ENCODE measurements around the gene ZNF593OS. TPM values are rescaled to one million over a fixed set of nuclear protein-coding genes. Genes with fewer than 3 reads are reported as not detected.

Gene ZNF593OS
- polyA plus RNA-seq, 1 experiment, result not detected

DNA sequence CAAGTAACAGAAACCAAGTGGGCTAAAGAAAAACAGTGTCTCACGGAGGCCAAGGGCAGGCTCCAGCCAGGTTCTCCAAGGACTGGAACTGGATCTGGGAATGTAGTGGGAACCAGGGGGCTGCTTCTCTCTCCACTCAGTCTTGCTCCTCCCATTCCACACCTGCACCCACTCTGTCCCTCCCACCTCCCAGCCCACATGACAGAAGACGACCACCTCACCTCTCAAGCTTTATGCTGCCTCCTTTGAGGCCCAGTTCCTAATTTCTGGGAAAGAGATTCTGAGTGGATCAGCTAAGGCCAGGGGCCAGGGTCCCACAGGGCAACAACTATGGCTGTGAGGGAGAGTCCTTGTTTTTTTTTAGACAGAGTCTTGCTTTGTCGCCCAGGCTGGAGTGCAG, 43.6 kb upstream of the ZNF593OS start:
- no peaks in the 10 kb centered on the region for H3K36me3 ChIP-seq (ENCODE audit: control insufficient read depth, insufficient read depth, low read length)
- ChIA-PET CTCF (interaction anchor here (1.9 kb wide), 1 partner anchor 10 kb away, joined by 5 read pairs; no protein-coding TSS in a partner anchor), POLR2A (no interaction called here)
- H3K4me3 ChIP-seq (ENCODE audit: low read depth, low read length), result no peak overlapping the region
- peaks cover 7% of the 10 kb centered on the region for H3K27me3 ChIP-seq (ENCODE audit: control insufficient read depth, insufficient read depth, low read length)
- TF ChIP-seq, protein P1, sequence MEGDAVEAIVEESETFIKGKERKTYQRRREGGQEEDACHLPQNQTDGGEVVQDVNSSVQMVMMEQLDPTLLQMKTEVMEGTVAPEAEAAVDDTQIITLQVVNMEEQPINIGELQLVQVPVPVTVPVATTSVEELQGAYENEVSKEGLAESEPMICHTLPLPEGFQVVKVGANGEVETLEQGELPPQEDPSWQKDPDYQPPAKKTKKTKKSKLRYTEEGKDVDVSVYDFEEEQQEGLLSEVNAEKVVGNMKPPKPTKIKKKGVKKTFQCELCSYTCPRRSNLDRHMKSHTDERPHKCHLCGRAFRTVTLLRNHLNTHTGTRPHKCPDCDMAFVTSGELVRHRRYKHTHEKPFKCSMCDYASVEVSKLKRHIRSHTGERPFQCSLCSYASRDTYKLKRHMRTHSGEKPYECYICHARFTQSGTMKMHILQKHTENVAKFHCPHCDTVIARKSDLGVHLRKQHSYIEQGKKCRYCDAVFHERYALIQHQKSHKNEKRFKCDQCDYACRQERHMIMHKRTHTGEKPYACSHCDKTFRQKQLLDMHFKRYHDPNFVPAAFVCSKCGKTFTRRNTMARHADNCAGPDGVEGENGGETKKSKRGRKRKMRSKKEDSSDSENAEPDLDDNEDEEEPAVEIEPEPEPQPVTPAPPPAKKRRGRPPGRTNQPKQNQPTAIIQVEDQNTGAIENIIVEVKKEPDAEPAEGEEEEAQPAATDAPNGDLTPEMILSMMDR (IDR thresholded peaks at IDR 0.05; ENCODE audit: insufficient read depth, low read depth, low read length), result no peak
- DNase-seq (ENCODE audit: low read depth), result no peak

DNA sequence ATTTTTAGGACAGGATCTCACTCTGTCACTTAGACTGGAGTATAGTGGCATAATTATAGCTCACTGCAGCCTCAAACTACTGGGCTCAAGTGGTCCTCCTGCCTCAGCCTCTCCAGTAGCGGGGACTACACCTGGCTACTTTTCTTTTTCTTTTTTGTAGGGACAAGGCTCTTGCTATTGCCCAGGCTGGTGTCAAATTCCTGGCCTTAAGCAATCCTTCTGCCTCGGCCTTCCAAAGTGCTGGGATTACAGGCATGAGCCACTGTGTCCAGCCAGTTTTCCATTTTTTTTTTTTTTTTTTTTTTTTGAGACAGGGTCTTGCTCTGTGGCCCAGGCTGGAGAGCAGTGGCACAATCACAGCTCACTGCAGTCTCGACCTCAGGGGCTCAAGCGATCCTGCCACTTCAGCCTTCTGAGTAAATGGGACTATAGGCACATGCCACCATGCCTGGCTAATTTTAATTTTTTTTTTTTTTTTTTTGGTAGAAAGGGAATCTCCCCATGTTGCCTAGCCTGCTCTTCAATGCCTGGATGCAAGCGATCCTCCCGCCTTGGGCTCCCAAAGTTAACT, 41.8 kb upstream of the ZNF593OS start:
- TF ChIP-seq, protein P1 (IDR thresholded peaks at IDR 0.05; ENCODE audit: insufficient read depth, low read depth, low read length), result no peak

DNA sequence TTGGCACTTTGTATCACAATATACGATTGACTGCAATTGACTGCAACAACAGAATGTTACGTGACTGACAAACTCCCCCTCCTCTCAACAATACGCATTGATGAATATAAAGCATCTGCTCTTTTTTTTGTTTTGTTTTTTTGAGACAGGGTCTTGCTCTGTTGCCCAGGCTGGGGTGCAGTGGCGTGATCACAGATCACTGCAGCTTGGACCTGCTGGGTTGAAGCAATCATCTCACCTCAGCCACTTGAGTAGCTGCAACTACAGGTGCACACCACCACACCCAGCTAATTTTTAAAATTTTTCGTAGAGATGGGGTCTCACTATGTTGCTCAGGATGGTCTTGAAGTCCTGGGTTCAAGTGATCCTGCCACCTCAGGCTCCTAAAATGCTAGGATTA, 41.1 kb upstream of the ZNF593OS start:
- CTCF ChIA-PET, result interaction anchor here (1.0 to 1.3 kb wide), 3 partner anchors 9 to 22 kb away, joined by 3 to 5 read pairs (median 5); partner anchors contain the start of gene CEP85

More for the DNA sequence above, 41.8 kb upstream of the ZNF593OS start:
- Histone ChIP-seq H3K4me3 (ENCODE audit: low read depth, low read length) (no peak overlapping the region), H3K27me3 (ENCODE audit: control insufficient read depth, insufficient read depth, low read length) (peaks cover 7% of the 10 kb centered on the region), H3K36me3 (ENCODE audit: control insufficient read depth, insufficient read depth, low read length) (no peaks in the 10 kb centered on the region)
- CTCF ChIA-PET, result interaction anchor here (1.1 to 1.3 kb wide), 2 partner anchors 10 to 21 kb away, joined by 5 read pairs; partner anchors contain the start of gene CEP85
- POLR2A ChIA-PET, result no interaction called here
- no peak for DNase-seq (ENCODE audit: low read depth)

DNA sequence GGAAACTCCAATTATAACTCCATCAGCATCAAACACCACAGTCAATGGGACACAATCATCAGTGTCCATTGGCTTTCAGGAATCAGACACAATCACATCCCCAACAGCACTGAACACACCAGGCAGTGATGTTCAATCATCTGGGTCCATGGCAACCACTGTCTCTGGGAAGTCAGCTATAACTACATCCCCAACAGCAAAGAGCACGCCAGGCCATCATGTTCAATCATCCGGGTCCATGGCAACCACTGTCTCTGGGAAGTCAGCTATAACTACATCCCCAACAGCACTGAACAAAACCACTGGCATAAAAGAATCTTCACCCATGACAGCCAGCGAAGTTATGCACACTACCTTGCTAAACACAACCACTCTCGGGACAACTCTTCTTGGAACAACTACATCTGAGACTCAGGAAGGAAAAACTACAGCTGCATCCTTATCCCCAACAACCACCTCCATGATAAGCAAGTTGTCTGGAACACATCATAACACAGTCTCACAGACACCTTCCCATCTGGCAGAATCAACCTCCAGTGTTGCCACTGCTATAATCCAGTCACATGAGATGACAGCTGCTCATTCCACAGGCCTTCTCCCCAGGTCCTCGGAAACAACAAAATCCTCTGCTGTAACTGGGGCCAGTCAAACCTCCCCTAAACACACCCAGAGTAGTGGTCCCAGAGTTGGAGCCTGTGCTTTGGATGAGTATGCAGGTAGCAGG, 38.7 kb upstream of the ZNF593OS start:
- no peak for DNase-seq (ENCODE audit: low read depth)
- TF ChIP-seq, protein P1 (IDR thresholded peaks at IDR 0.05; ENCODE audit: insufficient read depth, low read depth, low read length), result no peak
- Histone ChIP-seq H3K4me3 (ENCODE audit: low read depth, low read length) (no peak overlapping the region), H3K36me3 (ENCODE audit: control insufficient read depth, insufficient read depth, low read length) (no peaks in the 10 kb centered on the region), H3K27me3 (ENCODE audit: control insufficient read depth, insufficient read depth, low read length) (peaks cover 6% of the 10 kb centered on the region)
- ChIA-PET CTCF (interaction anchor here (0.7 to 1.4 kb wide), 3 partner anchors 14 to 23 kb away, joined by 3 to 4 read pairs (median 3); partner anchors contain the start of gene CEP85), POLR2A (interaction anchor here (0.6 kb wide), 1 partner anchor 168 kb away, joined by 3 read pairs; no protein-coding TSS in a partner anchor)

More for the DNA sequence above, 41.1 kb upstream of the ZNF593OS start:
- TF ChIP-seq, protein P1 (IDR thresholded peaks at IDR 0.05; ENCODE audit: insufficient read depth, low read depth, low read length), result no peak
- Histone ChIP-seq H3K36me3 (ENCODE audit: control insufficient read depth, insufficient read depth, low read length) (no peaks in the 10 kb centered on the region), H3K4me3 (ENCODE audit: low read depth, low read length) (no peak overlapping the region), H3K27me3 (ENCODE audit: control insufficient read depth, insufficient read depth, low read length) (peaks cover 7% of the 10 kb centered on the region)
- DNase-seq (ENCODE audit: low read depth), result no peak
- POLR2A ChIA-PET, result no interaction called here

DNA sequence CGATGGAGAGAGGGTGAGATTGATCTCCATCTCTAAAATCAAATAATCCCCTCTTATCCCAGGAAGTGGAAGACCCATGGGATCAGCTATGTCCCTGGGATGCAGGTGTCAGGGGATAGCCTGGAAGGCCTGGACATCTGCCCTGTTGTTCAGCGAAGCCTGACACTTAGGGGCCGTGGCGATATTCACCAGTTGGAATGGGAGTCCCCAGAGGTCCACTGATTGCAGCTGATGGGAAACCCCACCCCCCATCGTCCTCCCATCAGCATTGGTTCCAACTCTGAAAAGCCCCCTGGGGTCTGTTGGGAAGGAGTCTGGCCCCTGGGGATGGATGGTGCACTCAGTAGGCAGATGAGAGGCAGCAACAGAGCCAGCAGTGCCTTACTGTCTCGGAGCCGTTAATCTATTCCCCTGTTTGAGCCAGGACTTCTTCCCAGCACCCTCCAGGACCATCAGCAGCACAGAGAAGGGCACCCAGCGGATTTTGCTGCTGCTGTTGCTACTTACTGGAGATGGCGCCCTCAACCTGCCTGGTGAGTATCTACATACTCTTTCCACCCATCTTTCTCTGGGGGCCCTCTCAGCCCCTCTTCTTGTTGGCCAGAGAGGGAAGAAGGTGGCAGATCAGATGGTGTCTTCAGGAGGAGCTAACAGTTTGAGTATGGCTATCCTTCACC, 32.1 kb upstream of the ZNF593OS start:
- CTCF ChIA-PET, result interaction anchor here (0.9 to 2.2 kb wide), 4 partner anchors 9 to 118 kb away, joined by 3 to 7 read pairs (median 6); partner anchors contain the start of gene CEP85
- POLR2A ChIA-PET, result no interaction called here
- H3K36me3 ChIP-seq (ENCODE audit: control insufficient read depth, insufficient read depth, low read length), result no peaks in the 10 kb centered on the region
- no peak overlapping the region for H3K4me3 ChIP-seq (ENCODE audit: low read depth, low read length)
- no peak for DNase-seq (ENCODE audit: low read depth)
- peaks cover 8% of the 10 kb centered on the region for H3K27me3 ChIP-seq (ENCODE audit: control insufficient read depth, insufficient read depth, low read length)
- TF ChIP-seq, protein P1 (IDR thresholded peaks at IDR 0.05; ENCODE audit: insufficient read depth, low read depth, low read length), result no peak

Measured in BJ (cell line).